Fibroblast of lung (primary cell): Measurements from ENCODE around the gene GOLGA3. TPM values are rescaled to one million over a fixed set of nuclear protein-coding genes. Genes with fewer than 3 reads are reported as not detected.

Experiments
- DNase-seq, 2 donors: peaks; one replicate each; pipeline versions ENCODE4 v3.0.0 to v3.0.0-alpha.2; 2010; ENCODE audit warnings: low read depth in 2 of 2
- H2AFZ ChIP-seq: 2 replicates; pipeline ENCODE4 v1.5.1; 2012; ENCODE audit warnings: low read length, control low read depth, inconsistent platforms
- H3K27ac ChIP-seq: 2 replicates; pipeline ENCODE4 v1.5.1; 2011; ENCODE audit warnings: low read length, control low read depth; ENCODE audit not compliant: insufficient read depth
- H3K27me3 ChIP-seq: 2 replicates; pipeline ENCODE4 v1.5.1; 2011; ENCODE audit warnings: mild to moderate bottlenecking, low read length; ENCODE audit not compliant: control insufficient read depth, insufficient read depth
- H3K36me3 ChIP-seq: 2 replicates; pipeline ENCODE4 v1.5.1; 2011; ENCODE audit warnings: low read length; ENCODE audit not compliant: control insufficient read depth, insufficient read depth
- H3K4me1 ChIP-seq: 2 replicates; pipeline ENCODE4 v1.5.1; 2011; ENCODE audit warnings: low read length; ENCODE audit not compliant: control insufficient read depth, insufficient read depth; ENCODE audit errors: extremely low read depth
- H3K4me2 ChIP-seq: 2 replicates; pipeline ENCODE4 v1.5.1; 2011; ENCODE audit warnings: low read length, control low read depth; ENCODE audit not compliant: insufficient read depth; ENCODE audit errors: extremely low read depth
- H3K4me3 ChIP-seq, 4 experiments: fragments of 200-600 bp in 1 of 4; sonication (generic) in 1 of 4; replicated peaks in 1 of 4; 2 replicates each; pipeline ENCODE4 v1.5.1; 2011 to 2016; ENCODE audit warnings: low read length in 4 of 4, low read depth in 3 of 4, mild to moderate bottlenecking in 3 of 4, control low read depth in 2 of 4, inconsistent platforms in 1 of 4, mixed read lengths in 1 of 4; ENCODE audit not compliant: insufficient read depth in 1 of 4; ENCODE audit errors: control extremely low read depth in 1 of 4
- H3K79me2 ChIP-seq: 2 replicates; pipeline ENCODE4 v1.5.1; 2012; ENCODE audit warnings: mild to moderate bottlenecking, low read length, inconsistent platforms; ENCODE audit not compliant: control insufficient read depth, insufficient read depth
- H3K9ac ChIP-seq: 2 replicates; pipeline ENCODE4 v1.5.1; 2011; ENCODE audit warnings: mild to moderate bottlenecking, low read length, control low read depth; ENCODE audit not compliant: insufficient read depth
- H3K9me3 ChIP-seq: 2 replicates; pipeline ENCODE4 v1.5.1; 2012; ENCODE audit warnings: low read depth, low read length; ENCODE audit not compliant: control insufficient read depth, insufficient read depth
- H4K20me1 ChIP-seq: 2 replicates; pipeline ENCODE4 v1.5.1; 2011; ENCODE audit warnings: low read length; ENCODE audit not compliant: control insufficient read depth, insufficient read depth; ENCODE audit errors: extremely low read depth
- CTCF ChIP-seq, 2 donors: IDR thresholded peaks in 1 of 2; conservative IDR thresholded peaks in 1 of 2; 1 replicate in 1 of 2; 2 replicates in 1 of 2; pipeline ENCODE4 v1.5.1; 2011 to 2012; ENCODE audit warnings: low read length in 2 of 2, control low read depth in 1 of 2, inconsistent platforms in 1 of 2, low read depth in 1 of 2, mild to moderate bottlenecking in 1 of 2
- EZH2 ChIP-seq: IDR thresholded peaks from 2 replicates; pipeline ENCODE4 v1.5.1; 2012; ENCODE audit warnings: low read length, control low read depth, mild to moderate bottlenecking; ENCODE audit errors: missing control alignments
- polyA plus RNA-seq, 2 donors: library from polyadenylated mRNA; depleted of rRNA in 1 of 2; stranded (reverse) in 1 of 2; unstranded in 1 of 2; fragments of >200 nt; gene quantifications; 2 replicates each; pipeline ENCODE4 v1.2.1, GENCODE V29; 2011 to 2012; ENCODE audit warnings: missing spikeins in 1 of 2
- total RNA-seq: library from RNA; depleted of rRNA; stranded (reverse); fragments of >200 nt; gene quantifications from 2 replicates; pipeline ENCODE4 v1.2.1, GENCODE V29; 2014

GOLGA3 gene
- total and polyA plus RNA-seq, 2 donors (not counting 1 experiment from before 2014, with no cell fraction given), result 28.3 to 133 TPM

GRCh38 chr12:132736378-132736777, 92.3 kb downstream of the GOLGA3 start:
- no peaks in the 10 kb centered on the region for H3K9me3 ChIP-seq
- H3K79me2 ChIP-seq, result peaks cover 3% of the 10 kb centered on the region
- H2AFZ ChIP-seq, result no peak overlapping the region
- H3K36me3 ChIP-seq, result peaks cover 50% of the 10 kb centered on the region
- no peaks in the 10 kb centered on the region for H3K27me3 ChIP-seq
- H3K27ac ChIP-seq, result no peak overlapping the region
- no peak overlapping the region for H3K4me2 ChIP-seq
- H4K20me1 ChIP-seq, result no peaks in the 10 kb centered on the region
- TF ChIP-seq EZH2 (no peak), CTCF (conservative IDR thresholded peaks at IDR 0.05 in 1 of 2, IDR thresholded peaks at IDR 0.05 in 1 of 2; ENCODE audit: low read depth in 1 of 2, low read length in 2 of 2) (no peak)
- H3K4me1 ChIP-seq, result no peaks in the 10 kb centered on the region
- H3K4me3 ChIP-seq, result no peak overlapping the region
- no peak overlapping the region for H3K9ac ChIP-seq
- no peak for DNase-seq

- Histone ChIP-seq H3K4me2 (no peak overlapping the region), H3K4me1 (no peaks in the 10 kb centered on the region), H3K9ac (no peak overlapping the region), H3K36me3 (peaks cover 50% of the 10 kb centered on the region), H4K20me1 (no peaks in the 10 kb centered on the region), H3K4me3 (no peak overlapping the region), H3K9me3 (no peaks in the 10 kb centered on the region), H3K79me2 (peaks cover 3% of the 10 kb centered on the region), H3K27ac (no peak overlapping the region), H3K27me3 (no peaks in the 10 kb centered on the region), H2AFZ (no peak overlapping the region)
- DNase-seq, result no peak
- TF ChIP-seq CTCF (conservative IDR thresholded peaks at IDR 0.05 in 1 of 2, IDR thresholded peaks at IDR 0.05 in 1 of 2; ENCODE audit: low read depth in 1 of 2, low read length in 2 of 2) (no peak), EZH2 (no peak)
Measured at GRCh38 chr12:132735496-132735895, 93.2 kb downstream of the GOLGA3 start.

GRCh38 chr12:132734206-132734605, 94.5 kb downstream of the GOLGA3 start:
- no peak overlapping the region for H3K4me2 ChIP-seq
- no peaks in the 10 kb centered on the region for H4K20me1 ChIP-seq
- H3K9me3 ChIP-seq, result no peaks in the 10 kb centered on the region
- DNase-seq, result no peak
- H3K27me3 ChIP-seq, result no peaks in the 10 kb centered on the region
- TF ChIP-seq EZH2 (no peak), CTCF (conservative IDR thresholded peaks at IDR 0.05 in 1 of 2, IDR thresholded peaks at IDR 0.05 in 1 of 2; ENCODE audit: low read depth in 1 of 2, low read length in 2 of 2) (no peak)
- no peak overlapping the region for H3K4me3 ChIP-seq
- H2AFZ ChIP-seq, result no peak overlapping the region
- no peak overlapping the region for H3K27ac ChIP-seq
- no peak overlapping the region for H3K9ac ChIP-seq
- H3K4me1 ChIP-seq, result no peaks in the 10 kb centered on the region
- H3K79me2 ChIP-seq, result peaks cover 5% of the 10 kb centered on the region
- H3K36me3 ChIP-seq, result peaks cover 46% of the 10 kb centered on the region
